ENCODE measurements around the gene CCDC51.
"Not testable (repeated sequence)": the region's sequence is repeated elsewhere in the genome, so short reads cannot be mapped to it uniquely, and the experiment has no call there.

CCDC51 gene

DNA sequence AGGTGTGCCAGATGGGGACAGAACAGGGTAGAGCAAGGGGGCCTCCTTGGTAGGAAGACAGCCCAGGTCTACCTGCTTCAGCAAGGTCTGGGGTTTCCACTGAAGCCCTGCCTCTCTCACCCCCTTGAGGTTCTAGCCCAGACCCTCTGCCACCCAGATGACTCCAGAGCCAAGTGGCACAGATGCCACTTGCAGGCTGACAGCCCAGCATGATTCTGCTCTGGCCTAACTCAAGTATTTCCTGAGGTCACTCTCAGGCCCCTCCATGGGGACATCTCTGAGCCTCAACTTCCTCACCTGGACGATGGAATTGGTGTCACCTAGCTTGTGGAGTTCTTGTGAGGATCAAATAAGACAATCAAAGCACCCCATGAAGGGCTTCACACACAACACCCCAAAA lies 33.9 kb downstream of the CCDC51 start:
- DNase-seq (ENCODE audit: low spot score), result no peak

DNA sequence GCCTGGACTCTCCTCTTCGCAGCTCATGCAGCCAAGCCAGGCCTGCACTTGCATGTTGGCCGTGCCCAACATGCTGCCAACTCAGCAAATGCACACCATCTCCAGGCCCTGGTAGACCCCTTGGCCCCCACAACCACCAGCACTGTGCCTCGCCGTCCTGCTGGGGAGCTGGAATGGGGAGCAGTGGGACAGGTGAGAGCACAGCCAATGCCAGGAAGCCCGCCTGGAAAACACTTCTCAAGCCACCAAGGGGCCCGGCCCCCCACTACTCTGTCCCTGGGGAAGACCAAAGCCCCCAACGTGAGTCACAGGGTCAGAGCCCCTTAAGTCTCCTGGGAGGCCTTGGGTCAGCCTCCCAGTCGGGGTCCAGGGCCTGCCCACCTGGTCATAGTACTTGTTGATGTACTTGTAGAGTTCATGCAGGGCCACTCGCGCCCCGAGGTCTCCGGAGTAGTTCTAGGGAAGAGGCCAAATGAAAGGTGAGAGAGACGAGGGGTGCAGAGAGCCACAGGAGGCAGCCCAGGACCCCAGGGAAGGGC lies 34.5 kb downstream of the CCDC51 start:
- DNase-seq (ENCODE audit: low spot score), result no peak

GRCh38 chr3:48404440-48405342 lies 35.2 kb downstream of the CCDC51 start:
- DNase-seq (ENCODE audit: low spot score), result no peak

GRCh38 chr3:48403533-48404439 lies 36.1 kb downstream of the CCDC51 start:
- DNase-seq (ENCODE audit: low spot score), result no peak

- no peak for DNase-seq (ENCODE audit: low spot score)
Observed at GRCh38 chr3:48402907-48403306, 37.0 kb downstream of the CCDC51 start.

DNA sequence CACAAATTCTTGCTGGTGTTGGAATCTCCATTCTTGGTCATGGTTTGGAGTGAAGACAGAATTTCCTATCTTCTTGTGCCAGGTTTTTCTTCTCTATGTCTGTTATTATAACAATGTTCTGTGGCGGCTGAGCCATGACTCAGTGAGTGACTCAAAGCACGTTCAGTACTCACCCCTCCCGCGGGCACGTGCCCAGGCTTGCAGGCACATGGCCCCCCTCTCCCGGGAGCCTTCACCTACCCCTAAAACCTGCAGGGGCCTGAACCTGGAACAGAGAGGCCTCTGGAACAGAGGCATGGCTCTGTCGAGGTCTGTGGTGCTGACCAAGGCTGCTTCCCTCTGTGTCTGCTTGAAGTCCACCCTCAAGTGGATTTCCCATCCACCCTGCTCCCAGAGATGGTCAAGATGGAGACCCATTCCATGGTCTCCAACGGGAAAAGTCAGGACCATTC lies 37.6 kb downstream of the CCDC51 start:
- DNase-seq (ENCODE audit: low spot score), result peak; percentile 93

- not testable (repeated sequence) for DNase-seq (ENCODE audit: low spot score)
Observed at GRCh38 chr3:48401434-48401901, 38.5 kb downstream of the CCDC51 start.

- DNase-seq (ENCODE audit: low spot score), result peak; percentile 66
Observed at GRCh38 chr3:48400824-48401433, 39.0 kb downstream of the CCDC51 start.

- no peak for DNase-seq (ENCODE audit: low spot score)
Observed at GRCh38 chr3:48399387-48400172, 40.3 kb downstream of the CCDC51 start.

DNA sequence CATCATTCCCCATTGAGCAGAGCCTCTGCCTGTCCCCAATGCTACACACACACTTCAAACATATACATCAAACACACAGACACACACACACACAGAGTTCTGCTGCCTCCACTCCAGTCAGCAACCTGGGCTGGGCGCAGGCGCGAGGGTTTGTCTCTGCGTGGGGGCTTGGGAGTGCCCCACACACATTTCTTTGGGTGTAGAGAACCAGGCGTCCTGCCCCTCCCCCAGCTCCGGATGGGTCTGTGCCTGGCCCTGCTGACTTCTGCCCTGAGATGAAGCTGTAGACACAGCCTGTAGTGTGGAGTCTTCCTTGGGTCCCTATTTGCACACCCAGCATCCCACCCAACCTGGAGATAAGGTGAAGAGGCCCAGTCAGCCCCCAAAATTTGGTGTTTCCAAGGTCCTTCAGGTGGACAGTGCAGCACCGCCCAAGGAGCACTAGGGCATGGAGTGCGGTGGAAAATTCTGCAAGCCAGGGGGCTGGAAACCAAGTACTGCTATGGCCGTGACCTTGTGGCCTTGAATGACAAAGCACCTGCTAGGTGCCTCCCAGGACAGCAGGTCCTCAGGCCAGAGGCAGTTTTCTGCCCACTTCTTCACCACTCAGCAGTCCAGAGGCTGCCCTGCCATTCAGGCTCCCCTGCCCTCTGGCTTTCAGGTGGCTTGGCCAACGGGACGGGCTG lies 41.1 kb downstream of the CCDC51 start:
- no peak for DNase-seq (ENCODE audit: low spot score)

GRCh38 chr3:48397767-48398681 lies 41.9 kb downstream of the CCDC51 start:
- DNase-seq (ENCODE audit: low spot score), result no peak

DNA sequence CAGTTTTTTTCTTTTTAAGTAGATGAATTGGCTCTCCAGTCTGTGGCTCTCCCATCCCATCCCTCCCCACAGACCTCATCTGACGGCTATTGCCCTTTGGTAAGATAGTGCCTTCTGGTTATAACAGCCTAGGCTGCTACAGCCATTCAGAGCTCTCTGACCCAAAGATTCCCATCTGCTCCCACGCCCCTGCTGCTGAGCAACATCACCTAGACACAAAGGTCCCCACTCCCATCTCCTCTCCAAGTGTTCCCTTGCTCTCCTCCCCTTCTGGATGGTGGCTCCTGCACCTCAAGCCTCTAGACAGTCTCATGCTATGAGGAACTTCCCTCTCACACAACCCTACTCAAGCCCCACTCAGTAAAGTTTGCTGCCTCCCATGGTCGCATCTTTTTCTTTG lies 44.2 kb downstream of the CCDC51 start:
- no peak for DNase-seq (ENCODE audit: low spot score)

GRCh38 chr3:48394391-48394790 lies 45.5 kb downstream of the CCDC51 start:
- no peak for DNase-seq (ENCODE audit: low spot score)

DNA sequence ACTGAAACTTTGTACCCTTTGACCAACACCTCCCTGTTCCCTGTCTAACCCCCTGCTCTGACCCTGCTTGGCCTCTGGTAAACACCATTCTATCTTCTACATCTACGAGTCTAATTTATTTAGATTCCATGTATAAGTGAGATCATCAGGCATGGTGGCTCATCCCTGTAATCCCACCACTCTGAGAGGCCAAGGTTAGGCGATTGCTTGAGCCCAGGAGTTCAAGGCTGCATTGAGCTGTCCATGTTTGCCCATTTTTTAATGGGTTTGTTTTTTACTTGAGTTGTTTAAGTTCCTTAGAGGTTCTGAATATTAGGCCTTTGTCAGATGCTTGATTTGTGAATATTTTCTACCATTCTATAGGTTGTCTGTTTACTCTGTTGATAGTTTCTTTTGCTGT lies 51.0 kb downstream of the CCDC51 start:
- no peak for DNase-seq (ENCODE audit: low spot score)

DNA sequence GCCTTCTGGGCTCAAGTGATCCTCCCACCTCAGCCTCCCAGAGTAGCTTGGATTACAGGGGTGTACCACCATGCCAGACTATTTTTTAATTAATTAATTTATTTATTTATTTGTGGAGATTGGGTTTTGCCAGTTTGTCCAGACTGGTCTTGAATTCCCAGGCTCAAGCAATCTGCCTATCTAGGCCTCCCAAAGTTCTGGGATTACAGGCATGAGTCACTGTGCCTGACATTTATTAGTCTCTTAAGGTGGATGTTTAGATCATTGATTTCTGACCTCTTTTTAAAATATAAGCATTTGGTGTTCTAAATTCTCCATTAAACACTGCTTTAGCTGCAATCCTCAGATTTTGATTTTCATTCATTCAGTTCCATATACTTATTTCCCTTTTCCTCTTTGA lies 52.3 kb downstream of the CCDC51 start:
- no peak for DNase-seq (ENCODE audit: low spot score)

Measured in AG08395 (cell line).